Gastrocnemius medialis (tissue), 4 donors: Measurements from ENCODE around the gene COL1A1.

ENCODE experiments used
- CTCF ChIP-seq, 5 experiments: fragments of 450-650 bp in 3 of 5; fragments of 200-600 bp in 2 of 5; sonication (generic) in 2 of 5; IDR thresholded peaks in 4 of 5; conservative IDR thresholded peaks in 1 of 5; 1 replicate in 4 of 5; 2 replicates in 1 of 5; pipeline ENCODE4 v1.5.1; 2016 to 2019; ENCODE audit warnings: antibody characterized with exemption in 5 of 5, mild to moderate bottlenecking in 3 of 5, moderate library complexity in 3 of 5
- POLR2A ChIP-seq, 2 donors: fragments of 450-650 bp; IDR thresholded peaks; one replicate each; pipeline ENCODE4 v1.6.1; 2017; ENCODE audit warnings: antibody characterized with exemption in 2 of 2, mild to moderate bottlenecking in 2 of 2, moderate library complexity in 2 of 2

- no peak for TF ChIP-seq CTCF (IDR thresholded peaks at IDR 0.05 in 4 of 5, conservative IDR thresholded peaks at IDR 0.05 in 1 of 5)
- TF ChIP-seq POLR2A (IDR thresholded peaks at IDR 0.05): no peak
Observed at GRCh38 chr17:50207792-50208567, 6.5 kb upstream of the COL1A1 start.
